GM12864 (cell line): ENCODE measurements around the gene SATB2.

Source experiments
- DNase-seq: peaks from one replicate; pipeline ENCODE4 v3.0.0-alpha.2; 2011; ENCODE audit warnings: low read depth
- H3K4me3 ChIP-seq: 2 replicates; pipeline ENCODE4 v1.5.1; 2011; ENCODE audit warnings: mild to moderate bottlenecking, low read depth, low read length, control low read depth
- CTCF ChIP-seq: IDR thresholded peaks from 2 replicates; pipeline ENCODE4 v1.5.1; 2011; ENCODE audit warnings: low read depth, mild to moderate bottlenecking, moderate library complexity, low read length, control low read depth, inconsistent platforms; ENCODE audit errors: missing control alignments

Gene SATB2

GRCh38 chr2:199458009-199458805 lies 468 bp upstream of the SATB2 start:
- no peak for TF ChIP-seq CTCF
- peak overlapping the region; percentile 61 for H3K4me3 ChIP-seq
- DNase-seq = no peak

DNA sequence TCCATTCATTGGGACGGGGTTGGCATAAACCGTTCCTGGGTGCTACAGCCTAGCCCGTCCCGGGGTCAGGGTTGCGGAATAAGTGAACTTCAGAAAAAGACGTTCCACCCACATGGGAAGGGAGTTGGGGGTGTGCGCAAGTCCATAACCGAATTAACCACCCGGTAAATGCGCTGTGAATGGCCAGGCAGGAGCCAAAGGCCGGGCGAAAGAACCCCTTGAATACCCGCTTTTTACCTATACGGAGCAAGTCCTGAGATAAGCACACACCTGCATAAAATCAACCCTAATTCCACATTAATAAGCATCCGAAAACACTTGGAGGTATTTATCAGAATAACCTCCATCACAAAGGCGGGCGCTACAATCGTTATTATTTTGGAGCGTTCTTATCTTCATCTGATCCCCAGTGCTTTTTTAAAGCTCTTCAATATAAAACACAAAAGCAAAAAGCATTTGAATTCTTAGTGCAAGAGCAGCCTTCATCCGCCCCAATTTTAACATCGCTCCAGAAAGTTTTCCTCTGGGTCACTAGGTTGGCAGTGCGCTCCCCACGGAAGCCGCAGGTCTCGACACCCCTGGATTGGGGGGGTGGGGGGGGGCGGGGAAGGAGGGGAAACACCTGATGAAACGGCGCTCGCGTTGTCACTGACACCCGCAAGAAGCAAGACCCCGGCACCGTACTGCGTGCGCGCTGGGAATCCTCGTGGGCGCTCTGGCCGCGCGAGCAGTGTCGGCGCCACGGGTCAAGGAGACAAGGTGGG lies 1.2 kb downstream of the SATB2 start:
- TF ChIP-seq CTCF = no peak
- DNase-seq = no peak
- H3K4me3 ChIP-seq = no peak overlapping the region

DNA sequence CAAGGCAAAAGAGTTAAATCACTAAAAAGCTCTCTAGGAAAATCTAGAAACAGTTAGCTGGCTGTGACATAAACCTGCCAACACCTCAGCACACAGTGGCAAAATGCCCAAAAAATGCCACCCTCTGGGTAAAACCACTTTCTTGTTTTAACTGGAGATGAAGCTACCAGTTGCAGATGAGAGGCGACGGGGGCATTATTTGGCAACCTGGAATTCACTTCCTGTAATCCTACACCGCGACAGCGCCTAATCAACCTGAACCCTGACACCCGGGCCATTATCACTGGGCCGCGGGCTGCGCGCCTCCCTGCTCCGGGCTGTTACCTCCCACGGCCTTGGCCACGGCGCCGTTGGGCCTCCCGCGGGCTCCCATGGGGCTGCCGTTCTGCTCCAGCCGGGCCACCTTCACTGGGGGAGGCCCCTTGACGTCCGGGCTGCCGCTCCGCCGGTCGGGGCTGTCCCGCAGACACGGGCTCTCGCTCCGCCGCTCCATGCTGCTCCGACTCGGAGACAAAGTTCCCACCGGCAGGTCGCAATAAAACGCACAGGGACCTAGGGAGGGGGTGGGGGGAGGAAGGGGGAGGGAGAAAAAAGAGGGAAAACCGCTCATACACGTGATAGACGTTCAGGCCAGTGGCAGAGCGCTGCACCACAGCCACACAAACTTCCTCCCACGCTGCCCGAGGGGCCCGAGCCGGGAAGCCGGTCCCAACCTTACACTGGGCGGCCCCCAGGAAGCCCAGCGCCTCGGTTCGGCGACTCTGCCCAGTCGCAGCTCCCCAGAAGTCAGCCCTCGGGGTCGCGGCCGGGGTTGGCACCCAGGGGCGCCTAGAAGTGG lies 2.0 kb downstream of the SATB2 start:
- no peak for TF ChIP-seq CTCF
- no peak overlapping the region for H3K4me3 ChIP-seq
- no peak for DNase-seq

DNA sequence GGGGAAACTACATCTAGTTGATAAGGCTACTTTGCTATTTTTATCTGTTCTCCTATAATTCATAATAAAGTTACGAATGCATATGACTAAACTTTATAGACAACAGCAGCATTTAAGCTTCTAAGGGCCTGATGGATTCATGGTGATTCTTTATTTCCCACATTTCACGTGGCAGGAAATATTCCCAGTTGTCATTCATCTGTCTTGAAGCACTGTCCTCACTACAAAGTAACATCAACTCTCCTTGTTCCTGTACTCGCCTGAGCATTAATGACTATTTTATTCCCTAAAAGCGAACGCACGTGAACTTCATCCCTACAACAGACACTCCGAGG lies 2.6 kb downstream of the SATB2 start:
- no peak for TF ChIP-seq CTCF
- H3K4me3 ChIP-seq = no peak overlapping the region
- DNase-seq = no peak

- DNase-seq = no peak
- no peak overlapping the region for H3K4me3 ChIP-seq
- TF ChIP-seq CTCF = no peak
Measured at GRCh38 chr2:199452991-199453379, 4.8 kb downstream of the SATB2 start.

GRCh38 chr2:199452260-199452990 lies 5.3 kb downstream of the SATB2 start:
- DNase-seq = no peak
- no peak for TF ChIP-seq CTCF
- H3K4me3 ChIP-seq = no peak overlapping the region
